GDM1 (cell line): Measurements from ENCODE around the gene BPI.
"Not testable (repeated sequence)": the region's sequence is repeated elsewhere in the genome, so short reads cannot be mapped to it uniquely, and the experiment has no call there.

ENCODE experiments used
- DNase-seq: peaks from one replicate; lab custom pipeline; 2025; lab: John Stamatoyannopoulos, UW

The BPI gene

DNA sequence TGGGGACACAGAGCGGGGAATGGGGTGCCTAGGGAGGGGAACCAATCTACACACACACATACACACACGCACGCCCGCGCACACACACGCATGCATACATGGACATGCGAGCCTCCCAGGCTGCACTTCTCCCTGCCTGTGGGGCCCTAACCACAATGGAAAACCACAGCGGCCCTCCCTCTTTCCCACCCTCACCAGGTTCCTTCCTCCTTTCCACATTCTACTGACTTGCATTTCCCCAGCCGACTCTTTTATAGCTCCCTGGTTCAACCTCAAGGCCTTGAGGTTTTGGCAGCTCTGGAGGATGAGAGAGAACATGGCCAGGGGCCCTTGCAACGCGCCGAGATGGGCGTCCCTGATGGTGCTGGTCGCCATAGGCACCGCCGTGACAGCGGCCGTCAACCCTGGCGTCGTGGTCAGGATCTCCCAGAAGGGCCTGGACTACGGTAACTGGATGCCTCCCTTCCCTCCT lies at the start of gene BPI:
TSS of gene BPI (plus strand) at position 249 of the 472 bp plus-strand sequence. CDS start at position 317, 68 bp downstream.
- DNase-seq: peak; percentile 90

DNA sequence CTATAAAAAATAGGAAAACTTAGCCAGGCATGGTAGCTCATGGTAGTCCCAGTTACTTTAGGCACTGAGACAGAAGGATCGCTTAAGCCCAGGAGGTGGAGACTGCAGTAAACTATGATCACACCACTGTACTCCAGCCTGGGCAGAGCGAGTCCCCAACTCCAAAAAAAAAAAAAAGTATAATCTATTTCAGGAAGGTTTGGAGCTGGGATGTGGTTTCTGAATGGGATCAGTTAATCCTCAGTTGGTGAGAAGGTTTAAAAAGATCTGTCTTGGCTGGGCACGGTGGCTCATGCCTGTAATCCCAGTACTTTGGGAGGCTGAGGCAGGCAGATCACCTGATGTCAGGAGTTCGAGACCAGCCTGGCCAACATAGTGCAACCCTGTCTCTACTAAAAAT lies 49.3 kb upstream of the BPI start:
- not testable (repeated sequence) for DNase-seq

DNA sequence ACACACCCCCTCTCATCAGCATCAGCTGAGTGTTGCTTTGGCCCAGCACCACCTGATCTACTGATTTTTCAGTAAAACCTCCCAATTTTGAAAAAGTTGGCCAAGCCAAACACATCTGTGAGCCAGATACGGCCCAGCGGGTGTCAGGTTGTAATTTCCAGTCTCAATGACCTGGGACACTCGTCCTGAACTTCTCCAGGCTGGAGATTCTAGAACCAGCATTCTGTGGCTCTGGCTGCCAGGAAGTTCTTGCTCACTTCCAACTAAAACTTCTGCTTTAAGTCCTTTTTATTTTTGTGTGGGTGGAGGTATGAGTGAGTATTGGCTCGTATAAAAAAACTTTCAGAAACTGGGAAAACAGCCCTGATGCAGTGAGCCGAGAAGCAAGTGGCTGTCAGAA lies 48.6 kb upstream of the BPI start:
- no peak for DNase-seq

DNA sequence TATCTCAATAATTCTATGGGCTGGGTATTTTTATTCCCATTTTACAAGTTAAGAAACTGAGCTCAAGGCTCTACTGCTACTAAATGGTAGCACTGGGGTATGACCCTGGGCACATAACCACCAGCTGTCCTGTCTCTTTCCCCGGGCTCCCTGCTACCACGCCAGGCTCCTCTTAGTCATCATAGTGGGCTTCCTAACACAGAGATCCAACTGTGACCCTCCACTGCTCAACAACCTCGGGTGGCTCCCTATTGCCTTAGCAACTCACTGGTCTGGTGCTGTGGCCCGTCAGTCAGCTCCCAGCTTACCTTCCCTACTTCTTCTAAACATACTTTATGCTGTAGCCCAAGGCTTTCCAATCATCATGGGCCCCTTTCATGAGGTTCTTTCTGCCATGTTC lies 47.9 kb upstream of the BPI start:
- no peak for DNase-seq

DNA sequence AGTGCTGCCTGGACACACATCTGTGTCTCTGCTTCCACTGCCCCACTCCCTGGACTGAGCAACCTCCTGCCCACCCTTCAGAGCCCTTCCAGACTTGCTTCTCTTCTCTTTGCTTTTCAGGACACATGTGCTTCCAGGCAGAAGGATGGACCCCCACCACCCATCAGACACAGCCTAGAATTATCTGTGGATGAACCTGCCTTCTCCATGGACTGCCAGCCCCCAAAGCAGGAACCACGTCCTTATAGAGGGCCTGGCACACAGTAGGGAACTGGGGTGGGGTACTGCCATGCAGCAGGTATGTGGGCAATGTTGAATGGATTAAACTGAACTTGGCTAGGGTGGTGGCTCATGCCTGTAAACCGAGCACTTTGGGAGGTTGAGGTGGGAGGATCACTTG lies 47.0 kb upstream of the BPI start:
- no peak for DNase-seq

DNA sequence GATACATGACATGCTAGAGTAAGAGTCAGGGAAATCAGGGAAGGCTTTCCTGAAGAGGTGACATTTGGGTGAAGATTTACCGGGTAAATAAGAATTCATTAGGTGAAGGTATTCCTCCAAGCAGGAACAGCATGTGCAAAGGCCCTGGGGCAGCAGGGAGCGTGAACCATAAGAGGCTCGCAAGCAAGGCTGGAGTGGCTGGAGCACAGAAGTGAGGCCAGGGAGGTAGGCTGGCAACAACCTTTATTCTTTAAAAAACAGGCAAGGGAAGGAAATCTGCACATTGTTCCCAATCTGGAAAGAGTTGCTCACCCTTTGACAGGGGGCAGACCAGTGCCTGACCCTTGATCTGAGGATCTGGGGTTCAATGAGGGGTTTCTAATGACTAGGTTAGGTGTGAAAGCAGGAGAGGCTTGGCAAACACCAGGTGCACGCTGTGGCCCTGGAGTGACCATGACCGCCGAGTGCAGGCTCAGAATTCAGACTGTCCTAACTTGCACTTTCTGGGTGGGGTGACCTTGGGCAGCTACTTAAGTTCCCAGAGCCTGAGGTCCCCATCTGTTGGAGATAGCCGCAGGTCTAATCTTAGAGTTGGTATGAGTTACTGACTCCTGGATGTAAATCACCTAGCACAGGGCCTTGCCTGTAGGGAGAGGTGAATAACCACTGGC lies 45.3 kb upstream of the BPI start:
- DNase-seq: no peak

DNA sequence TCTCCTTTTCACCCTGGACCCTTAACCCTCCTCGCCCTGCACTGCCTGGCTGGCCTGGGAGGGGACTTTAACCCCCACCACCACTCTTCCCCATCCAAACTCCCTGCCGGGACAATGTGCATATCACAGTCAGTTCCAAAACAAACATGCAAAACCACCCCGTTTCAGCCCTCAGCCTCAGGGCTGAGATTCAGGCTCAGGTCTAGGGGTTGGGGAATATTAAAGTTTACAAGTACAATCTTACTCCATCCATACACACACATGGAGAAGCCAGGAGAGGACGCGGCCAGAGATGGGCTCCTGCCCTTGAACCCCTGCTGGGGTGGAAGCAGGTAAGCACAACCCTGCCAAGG lies 44.0 kb upstream of the BPI start:
- DNase-seq: no peak

DNA sequence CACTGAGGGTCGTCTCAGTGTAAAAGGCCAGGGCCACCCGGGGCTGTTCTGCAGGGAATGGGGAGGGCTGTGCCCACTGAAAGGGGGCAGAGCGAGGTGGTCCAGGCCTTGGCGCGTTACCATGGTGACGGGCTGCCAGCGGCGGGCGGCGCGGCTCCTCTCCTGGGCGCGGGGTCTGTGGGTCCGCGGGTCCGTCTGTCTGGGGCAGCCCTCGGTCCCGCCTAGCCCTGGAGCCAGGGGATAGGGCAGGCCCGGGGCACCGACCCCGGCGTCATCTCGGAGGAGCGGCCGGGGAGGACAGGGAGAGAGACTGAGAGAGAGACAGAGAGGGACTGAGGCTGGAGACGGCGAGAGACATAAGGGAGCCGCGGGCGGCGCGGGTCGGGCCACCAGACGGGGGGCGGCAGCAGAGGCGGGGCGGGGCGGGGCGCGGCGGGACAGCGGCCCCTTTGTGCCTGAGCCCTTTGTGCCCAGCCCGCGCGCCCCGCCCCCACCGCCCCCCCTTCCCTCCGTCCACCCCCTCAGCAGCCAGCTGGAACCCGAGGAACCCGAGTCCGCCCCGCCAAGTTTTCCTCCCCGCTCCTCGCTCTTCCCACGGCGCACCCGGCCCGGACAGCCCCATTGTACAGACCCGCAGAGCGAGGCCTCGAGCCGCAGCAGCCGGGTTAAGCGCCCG lies 43.4 kb upstream of the BPI start, which contains the start of gene KIAA1755:
TSS of gene KIAA1755 (minus strand) at position 358 of the 676 bp plus-strand sequence. CDS start at position 123, 235 bp downstream.
- DNase-seq: no peak

DNA sequence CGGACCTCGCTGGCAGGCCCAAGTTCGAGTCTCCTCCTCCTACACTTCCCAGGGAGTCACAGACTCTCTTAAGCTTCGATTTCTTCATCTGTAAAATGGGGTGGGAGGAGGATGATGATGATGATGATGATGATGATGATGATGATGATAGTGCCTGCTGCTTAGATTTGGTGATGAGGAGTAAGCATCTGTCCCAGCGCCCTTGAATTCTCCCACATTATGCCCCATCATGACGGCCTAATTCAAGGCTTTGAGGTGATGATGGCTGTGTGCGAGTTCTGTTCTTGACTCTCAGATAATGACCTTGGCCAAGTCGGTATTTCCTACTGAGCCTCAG lies 42.9 kb upstream of the BPI start:
- DNase-seq: no peak

DNA sequence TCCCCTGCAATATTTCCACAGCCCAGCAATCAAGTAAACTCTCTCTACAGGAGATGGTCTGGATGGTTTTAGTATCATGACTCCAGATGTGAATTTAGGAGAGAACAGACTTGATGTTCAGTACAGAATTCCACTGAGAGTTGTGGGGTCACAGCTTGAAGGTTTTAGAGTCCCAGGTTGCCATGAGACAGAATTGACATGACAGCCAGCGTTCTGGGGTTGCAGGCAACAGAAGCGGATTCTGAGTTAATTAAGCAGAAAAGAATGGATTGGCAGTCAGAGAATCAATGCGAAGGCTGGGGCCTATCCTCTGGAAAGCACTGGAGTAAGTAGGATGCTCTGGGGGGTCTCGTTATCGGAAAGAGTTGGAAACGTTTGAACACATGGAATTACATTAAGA lies 41.0 kb upstream of the BPI start:
- DNase-seq: no peak

DNA sequence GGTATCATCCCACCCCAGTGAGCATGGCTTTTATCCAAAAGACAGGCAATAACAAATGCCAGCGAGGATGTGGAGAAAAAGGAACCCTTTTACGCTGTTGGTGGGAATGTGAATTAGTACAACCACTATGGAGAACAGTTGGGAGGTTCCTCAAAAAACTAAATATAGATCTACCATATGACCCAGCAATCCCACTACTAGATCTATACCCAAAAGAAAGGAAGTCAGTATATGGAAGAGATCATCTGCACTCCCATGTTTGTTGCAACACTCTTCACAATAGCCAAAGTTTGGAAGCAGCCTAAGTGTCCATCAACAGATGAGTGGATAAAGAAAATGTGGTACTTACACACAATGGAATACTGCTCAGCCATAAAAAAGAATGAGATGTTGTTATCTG lies 37.5 kb upstream of the BPI start:
- DNase-seq: no peak

DNA sequence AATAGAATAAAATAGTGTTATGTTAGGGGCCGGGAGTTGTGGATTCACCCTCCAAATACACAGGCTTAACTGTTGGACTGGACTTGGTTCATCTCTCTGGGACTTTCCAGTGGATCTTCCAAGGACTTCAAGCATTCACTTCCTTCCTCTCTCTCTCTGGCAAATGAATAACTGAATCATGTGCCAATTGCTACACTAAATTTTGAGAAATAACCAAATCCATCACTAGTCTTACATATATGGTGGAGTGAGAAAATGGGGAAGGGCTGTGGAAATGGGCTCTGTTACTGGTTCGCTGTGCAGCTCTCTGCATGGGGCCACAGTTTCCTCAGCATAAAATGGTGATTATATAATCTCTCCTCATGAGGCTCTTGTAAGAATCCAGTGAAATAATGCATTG lies 36.7 kb upstream of the BPI start:
- DNase-seq: no peak

DNA sequence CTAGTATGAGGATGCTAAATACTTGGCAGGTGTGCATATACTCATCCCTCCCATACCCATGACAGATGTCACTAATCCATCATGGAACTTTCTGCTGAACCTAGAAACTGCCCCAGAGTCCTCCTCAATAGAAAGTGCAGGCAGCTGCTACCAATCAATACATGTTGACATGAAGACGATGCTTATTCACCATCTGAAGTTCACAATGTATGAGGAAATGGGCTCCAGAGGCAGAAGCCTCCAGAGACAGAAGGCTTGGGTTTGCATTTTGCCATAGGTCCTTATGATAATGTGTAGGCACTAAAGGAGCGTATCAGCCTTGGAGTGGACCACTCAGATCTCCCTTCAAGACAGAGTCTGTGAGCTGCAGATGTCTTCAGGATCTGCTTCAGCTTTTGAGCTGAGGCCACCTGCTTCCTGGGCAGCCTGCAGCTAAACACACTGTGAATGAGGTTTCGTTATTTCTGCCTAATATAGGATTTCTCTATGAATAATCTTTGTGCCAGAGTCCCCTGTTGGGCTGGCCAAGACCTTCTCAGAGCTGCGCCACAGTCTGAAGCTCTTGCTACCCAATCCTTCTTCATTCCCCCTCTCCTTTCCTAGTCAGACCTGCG lies 35.9 kb upstream of the BPI start:
- DNase-seq: no peak

DNA sequence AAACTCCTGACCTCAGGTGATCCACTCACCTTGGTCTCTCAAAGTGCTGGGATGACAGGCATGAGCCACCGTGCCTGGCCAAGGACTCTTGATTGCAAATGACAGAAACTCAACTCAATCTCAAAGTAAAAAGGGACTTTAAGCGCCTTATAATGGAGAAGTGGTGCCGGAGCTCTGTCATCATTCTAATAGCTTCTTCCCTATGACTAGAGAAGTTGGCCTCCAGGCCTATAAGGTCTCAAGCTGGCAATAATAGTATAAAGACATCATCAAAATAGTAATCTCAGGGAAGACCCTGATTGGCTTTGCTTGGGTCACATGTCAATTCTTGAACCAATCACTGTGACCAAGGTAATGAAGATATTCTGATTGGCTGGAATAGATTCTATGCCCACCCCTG lies 34.9 kb upstream of the BPI start:
- no peak for DNase-seq

DNA sequence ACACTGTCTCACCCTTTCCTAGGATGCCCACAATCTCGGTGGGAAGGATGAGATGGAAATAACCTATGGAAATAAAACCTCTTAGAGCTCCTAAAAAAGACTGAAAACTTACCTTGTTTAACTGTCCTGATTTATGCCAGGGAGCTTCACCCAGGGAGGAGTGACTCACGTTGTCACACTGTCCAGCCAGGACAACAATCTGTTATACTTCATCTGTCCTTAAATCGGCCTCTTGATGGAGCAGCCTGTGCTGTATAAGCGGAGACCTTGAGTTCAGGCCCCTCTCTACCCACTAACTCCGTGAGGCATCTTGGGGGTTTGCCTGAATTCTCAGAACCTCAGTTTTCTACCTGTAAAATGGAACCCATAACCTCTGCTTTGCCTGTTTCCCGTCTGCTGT lies 34.2 kb upstream of the BPI start:
- DNase-seq: no peak

DNA sequence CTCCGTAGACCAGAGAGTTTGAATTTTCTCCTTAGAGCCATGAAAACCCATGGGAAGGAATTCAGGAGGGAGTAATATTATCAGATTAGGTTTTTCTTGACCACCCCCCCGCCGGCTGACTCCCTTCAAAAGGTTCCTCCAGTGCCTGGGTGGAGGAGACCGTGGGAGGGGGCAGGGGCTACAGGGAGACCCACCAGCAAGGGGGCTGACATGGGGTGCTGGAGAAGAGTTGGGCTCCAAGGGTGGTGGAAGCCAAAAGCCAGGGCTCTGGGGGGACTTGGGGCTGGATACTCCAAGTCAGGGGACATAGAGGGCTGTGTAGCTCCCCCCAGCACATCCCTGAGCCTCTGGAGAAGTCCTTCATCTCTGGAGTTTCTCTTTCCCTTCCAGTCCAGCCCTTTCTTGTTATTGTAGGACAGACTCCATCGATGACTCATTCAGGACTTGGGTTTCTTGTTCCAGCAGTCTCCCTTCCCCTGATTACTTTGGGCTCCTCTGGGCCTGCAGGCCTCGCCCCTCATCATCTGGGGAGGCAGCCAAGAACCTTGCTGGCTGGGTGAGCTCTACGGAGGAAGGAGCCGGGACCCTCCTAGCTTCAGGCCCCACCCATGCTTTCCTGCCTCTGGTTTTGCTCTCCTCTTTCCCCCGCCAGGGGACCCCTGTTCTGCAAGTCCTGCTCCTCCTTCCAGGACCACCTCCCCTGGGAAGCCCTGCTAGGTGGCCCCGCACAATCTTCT lies 32.9 kb upstream of the BPI start:
- DNase-seq: no peak

DNA sequence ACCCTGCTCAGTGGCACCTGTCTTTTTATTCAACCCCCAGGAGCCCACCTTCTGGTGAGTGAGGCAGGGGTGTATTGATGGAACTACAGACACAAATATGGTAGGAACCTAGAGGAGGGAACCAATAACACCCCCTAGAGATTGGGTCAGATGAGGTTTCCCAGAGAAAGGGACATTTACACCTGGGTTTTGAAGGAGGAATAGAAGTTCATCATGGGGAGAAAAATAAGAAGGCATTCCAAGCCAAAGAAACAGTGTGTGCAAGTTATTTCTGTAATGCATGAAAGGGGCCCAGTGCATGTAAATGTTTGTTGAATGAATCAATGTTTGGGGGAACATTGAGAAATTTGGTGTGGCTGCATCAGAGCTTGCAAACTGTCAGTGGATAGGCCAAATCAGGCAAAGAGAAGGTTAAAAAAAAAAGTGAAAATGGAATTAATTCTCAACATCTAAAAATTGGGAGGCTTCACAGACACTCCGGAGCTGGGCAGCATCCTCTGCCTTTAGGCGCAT lies 32.3 kb upstream of the BPI start:
- DNase-seq: no peak

DNA sequence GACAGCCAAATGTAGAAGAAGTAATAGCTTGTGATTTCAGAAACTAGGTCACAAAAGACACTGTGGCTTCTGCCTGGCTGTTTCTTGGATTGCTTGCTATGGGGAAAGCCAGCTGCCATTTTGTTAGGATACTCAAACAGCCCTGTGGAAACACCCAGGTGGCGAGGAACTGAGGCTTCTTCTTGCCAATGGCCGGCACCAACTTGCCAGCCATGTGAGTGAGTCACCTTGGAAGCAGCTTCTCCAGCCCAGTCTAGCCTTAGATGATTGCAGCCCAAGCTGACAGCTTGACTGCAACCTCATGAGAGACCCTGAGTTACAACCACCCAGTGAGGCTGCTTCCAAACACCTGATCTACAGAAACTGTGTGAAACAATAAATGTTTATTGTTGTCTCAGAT lies 31.6 kb upstream of the BPI start:
- no peak for DNase-seq

DNA sequence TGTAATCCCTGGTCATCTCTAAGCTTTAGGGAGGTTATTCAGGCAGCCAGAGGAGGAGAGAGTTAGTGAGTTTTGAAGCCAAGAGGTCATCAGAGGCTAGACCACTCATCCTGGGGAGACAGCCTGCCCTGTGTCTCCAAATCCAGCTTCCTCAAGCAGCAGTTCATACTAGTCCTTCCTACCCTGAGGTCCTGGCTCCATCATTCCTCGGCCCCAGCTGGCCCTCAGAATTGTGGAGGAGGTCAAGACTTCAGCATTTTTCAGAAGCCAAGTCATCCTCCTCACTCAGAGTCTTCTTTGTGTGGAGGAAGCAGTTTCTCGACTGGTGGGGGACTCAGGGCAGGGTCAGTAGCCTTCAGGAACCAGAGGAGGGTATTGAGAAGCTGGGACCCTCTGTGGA lies 31.0 kb upstream of the BPI start:
- DNase-seq: no peak

DNA sequence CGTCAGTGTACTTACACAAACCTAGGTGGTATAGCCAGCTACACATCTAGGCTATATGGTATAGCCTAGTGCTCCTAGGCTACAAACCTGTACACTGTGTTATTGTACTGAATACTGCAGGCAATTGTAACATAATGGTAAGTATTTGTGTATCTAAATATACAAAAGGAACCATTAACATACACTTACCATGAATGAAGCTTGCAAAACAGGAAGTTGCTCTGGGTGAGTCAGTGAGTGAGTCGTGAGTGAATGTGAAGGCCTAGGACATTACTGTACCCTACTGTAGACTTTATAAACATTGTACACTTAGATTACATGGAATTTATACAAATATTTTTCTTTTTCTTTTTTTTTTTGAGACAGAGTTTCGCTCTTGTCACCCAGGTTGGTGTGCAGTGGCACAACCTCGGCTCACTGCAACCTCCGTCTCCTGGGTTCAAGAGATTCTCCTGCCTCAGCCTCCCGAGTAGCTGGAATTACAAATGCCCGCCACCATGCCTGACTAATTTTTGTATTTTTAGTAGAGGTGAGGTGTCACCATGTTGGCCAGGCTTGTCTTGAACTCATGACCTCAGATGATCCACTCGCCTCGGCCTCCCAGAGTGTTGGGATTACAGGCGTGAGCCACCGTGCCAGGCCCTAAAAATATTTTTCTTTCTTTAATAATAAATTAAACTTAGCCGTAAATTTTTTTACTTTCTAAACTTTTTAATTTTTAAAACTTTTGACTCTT lies 28.0 kb upstream of the BPI start:
- no peak for DNase-seq

DNA sequence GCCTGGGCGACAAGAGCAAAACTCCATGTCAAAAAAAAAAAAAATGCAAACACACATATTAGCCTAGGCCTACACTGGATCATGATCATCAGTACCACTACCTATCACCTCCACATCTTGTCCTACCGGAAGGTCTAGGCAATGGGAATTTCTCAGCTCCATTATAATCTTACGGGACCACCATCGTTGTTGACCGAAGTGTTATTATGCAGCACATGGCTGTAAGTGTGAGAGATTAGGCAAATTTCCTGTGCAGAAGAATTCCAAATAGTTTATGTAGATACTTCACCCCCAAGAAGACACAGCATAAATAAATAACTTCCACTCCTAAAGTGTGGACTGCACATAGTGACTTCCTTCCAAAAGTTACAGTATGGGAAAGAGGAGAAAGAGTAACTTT lies 26.7 kb upstream of the BPI start:
- no peak for DNase-seq

DNA sequence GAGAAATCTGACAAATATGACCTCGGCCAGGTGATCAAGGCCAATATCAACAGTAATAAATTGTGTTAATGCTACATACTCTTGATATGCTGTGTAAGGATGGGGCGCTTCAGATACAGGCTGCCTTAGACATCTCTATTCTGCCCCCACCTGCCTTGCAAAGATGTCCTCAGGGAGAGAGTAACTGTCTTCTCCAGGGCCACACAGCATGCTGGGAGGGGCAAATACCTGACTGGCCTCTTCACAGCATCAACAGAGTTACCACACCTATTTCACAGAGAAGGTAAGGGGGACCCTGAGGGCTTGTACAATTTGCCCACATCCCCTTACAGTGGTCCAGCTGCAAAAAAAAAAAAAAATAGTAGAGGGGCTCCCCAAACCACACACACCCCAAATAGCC lies 26.3 kb upstream of the BPI start:
- no peak for DNase-seq
